Measurements from ENCODE around the gene SDC4.

DNA sequence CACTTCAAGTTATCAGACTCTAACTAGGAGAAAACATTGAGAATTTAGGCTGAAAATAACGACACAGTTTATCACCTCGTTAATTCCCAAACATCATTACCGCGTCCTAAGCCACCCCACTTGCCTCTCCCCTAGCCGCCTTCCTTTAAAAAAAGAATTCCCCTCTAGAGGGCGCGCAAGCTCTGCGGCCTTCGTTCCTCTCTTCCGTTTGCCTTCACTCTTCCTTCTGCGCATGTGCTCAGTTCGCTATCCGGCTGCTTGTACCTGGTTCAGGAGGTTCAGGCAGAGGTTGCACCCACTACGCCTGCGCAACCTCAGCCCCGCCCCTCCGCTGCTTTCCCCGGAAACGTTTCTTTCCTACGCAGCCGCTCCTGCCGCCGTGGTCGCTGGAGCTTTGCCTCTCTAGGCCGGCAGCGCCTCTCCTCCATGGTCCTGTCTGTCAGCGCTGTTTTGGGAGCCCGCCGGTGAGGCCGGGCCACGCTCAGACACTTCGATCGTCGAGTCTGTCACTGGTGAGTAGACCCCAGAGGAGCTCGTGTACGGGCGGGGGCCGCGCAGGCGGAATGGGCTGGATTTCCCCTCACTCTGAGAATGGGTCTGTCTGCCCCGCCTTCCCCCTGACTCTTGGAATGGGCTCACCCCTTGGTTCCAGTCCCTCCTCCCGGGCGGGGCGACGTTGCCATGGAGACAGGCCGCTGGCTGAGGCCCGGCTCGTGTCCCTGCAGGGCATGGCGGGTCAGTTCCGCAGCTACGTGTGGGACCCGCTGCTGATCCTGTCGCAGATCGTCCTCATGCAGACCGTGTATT, 14.8 kb upstream of the SDC4 start, which contains the start of gene SYS1:
- TF ChIP-seq, protein P1, sequence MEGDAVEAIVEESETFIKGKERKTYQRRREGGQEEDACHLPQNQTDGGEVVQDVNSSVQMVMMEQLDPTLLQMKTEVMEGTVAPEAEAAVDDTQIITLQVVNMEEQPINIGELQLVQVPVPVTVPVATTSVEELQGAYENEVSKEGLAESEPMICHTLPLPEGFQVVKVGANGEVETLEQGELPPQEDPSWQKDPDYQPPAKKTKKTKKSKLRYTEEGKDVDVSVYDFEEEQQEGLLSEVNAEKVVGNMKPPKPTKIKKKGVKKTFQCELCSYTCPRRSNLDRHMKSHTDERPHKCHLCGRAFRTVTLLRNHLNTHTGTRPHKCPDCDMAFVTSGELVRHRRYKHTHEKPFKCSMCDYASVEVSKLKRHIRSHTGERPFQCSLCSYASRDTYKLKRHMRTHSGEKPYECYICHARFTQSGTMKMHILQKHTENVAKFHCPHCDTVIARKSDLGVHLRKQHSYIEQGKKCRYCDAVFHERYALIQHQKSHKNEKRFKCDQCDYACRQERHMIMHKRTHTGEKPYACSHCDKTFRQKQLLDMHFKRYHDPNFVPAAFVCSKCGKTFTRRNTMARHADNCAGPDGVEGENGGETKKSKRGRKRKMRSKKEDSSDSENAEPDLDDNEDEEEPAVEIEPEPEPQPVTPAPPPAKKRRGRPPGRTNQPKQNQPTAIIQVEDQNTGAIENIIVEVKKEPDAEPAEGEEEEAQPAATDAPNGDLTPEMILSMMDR (optimal IDR thresholded peaks at IDR 0.05 in 1 of 3, IDR thresholded peaks at IDR 0.05 in 1 of 3, conservative IDR thresholded peaks at IDR 0.05 in 1 of 3; ENCODE audit: extremely low read depth in 1 of 3, insufficient read depth in 2 of 3, low read length in 3 of 3), result peak; percentile 81 to 93 (median 93)
- no peak for TF ChIP-seq EZH2 (IDR thresholded peaks at IDR 0.05; ENCODE audit: low read length)
